Measurements from ENCODE around the gene FAM76B. TPM values are rescaled to one million over a fixed set of nuclear protein-coding genes. Genes with fewer than 3 reads are reported as not detected.

Gene FAM76B
- total and polyA plus RNA-seq, 9 of the 15 experiments (the other 6 are each of a cell fraction or from before 2014, with no cell fraction given) = 22.5 to 60.0 (median 35.0) TPM

- TF ChIP-seq STAT6 (CRISPR knock-in tag; IDR thresholded peaks at IDR 0.05) (peak; percentile 49; the same call in 1 of the 2 replicates), RFX5 (IDR thresholded peaks at IDR 0.05; ENCODE audit: low read depth, low read length) (peak; percentile 50; the same call in 1 of the 2 replicates), FOXA1 (IDR thresholded peaks at IDR 0.05; ENCODE audit: borderline replicate concordance) (no peak), EP300 (IDR thresholded peaks at IDR 0.05; ENCODE audit: low read length) (no peak), E2F3 (CRISPR knock-in tag; IDR thresholded peaks at IDR 0.05) (0 out of 2 replicates have a peak, but pooled peaks have one; percentile 52), BRD9 (IDR thresholded peaks at IDR 0.05; ENCODE audit: low read depth, partially characterized antibody) (no peak), MAX (CRISPR knock-in tag; IDR thresholded peaks at IDR 0.05) (no peak), ZBTB43 (CRISPR knock-in tag; IDR thresholded peaks at IDR 0.05) (0 out of 2 replicates have a peak, but pooled peaks have one; percentile 27), ZZZ3 (IDR thresholded peaks at IDR 0.05) (no peak), BMI1 (IDR thresholded peaks at IDR 0.05; ENCODE audit: low read length) (no peak), ZNF785 (CRISPR knock-in tag; IDR thresholded peaks at IDR 0.05) (no peak)
- TF ChIP-seq, protein P1, sequence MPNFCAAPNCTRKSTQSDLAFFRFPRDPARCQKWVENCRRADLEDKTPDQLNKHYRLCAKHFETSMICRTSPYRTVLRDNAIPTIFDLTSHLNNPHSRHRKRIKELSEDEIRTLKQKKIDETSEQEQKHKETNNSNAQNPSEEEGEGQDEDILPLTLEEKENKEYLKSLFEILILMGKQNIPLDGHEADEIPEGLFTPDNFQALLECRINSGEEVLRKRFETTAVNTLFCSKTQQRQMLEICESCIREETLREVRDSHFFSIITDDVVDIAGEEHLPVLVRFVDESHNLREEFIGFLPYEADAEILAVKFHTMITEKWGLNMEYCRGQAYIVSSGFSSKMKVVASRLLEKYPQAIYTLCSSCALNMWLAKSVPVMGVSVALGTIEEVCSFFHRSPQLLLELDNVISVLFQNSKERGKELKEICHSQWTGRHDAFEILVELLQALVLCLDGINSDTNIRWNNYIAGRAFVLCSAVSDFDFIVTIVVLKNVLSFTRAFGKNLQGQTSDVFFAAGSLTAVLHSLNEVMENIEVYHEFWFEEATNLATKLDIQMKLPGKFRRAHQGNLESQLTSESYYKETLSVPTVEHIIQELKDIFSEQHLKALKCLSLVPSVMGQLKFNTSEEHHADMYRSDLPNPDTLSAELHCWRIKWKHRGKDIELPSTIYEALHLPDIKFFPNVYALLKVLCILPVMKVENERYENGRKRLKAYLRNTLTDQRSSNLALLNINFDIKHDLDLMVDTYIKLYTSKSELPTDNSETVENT (CRISPR knock-in tag; IDR thresholded peaks at IDR 0.05) = no peak; the same call in 1 of the 2 replicates
- TF ChIP-seq, protein P2, sequence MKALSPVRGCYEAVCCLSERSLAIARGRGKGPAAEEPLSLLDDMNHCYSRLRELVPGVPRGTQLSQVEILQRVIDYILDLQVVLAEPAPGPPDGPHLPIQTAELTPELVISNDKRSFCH (CRISPR knock-in tag; IDR thresholded peaks at IDR 0.05) = no peak
- TF ChIP-seq, protein P2 (tag; IDR thresholded peaks at IDR 0.05) = no peak
- TF ChIP-seq, protein P3, sequence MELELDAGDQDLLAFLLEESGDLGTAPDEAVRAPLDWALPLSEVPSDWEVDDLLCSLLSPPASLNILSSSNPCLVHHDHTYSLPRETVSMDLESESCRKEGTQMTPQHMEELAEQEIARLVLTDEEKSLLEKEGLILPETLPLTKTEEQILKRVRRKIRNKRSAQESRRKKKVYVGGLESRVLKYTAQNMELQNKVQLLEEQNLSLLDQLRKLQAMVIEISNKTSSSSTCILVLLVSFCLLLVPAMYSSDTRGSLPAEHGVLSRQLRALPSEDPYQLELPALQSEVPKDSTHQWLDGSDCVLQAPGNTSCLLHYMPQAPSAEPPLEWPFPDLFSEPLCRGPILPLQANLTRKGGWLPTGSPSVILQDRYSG (tag; conservative IDR thresholded peaks at IDR 0.05; ENCODE audit: low read depth) = 0 out of 2 replicates have a peak, but pooled peaks have one; percentile 24
- TF ChIP-seq, protein P4, sequence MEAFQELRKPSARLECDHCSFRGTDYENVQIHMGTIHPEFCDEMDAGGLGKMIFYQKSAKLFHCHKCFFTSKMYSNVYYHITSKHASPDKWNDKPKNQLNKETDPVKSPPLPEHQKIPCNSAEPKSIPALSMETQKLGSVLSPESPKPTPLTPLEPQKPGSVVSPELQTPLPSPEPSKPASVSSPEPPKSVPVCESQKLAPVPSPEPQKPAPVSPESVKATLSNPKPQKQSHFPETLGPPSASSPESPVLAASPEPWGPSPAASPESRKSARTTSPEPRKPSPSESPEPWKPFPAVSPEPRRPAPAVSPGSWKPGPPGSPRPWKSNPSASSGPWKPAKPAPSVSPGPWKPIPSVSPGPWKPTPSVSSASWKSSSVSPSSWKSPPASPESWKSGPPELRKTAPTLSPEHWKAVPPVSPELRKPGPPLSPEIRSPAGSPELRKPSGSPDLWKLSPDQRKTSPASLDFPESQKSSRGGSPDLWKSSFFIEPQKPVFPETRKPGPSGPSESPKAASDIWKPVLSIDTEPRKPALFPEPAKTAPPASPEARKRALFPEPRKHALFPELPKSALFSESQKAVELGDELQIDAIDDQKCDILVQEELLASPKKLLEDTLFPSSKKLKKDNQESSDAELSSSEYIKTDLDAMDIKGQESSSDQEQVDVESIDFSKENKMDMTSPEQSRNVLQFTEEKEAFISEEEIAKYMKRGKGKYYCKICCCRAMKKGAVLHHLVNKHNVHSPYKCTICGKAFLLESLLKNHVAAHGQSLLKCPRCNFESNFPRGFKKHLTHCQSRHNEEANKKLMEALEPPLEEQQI (IDR thresholded peaks at IDR 0.05) = no peak; the same call in 1 of the 2 replicates
Measured at GRCh38 chr11:95790123-95790932, 746 bp upstream of the FAM76B start, which contains the start of gene CEP57 (continued).

Measured in K562 (cell line).